ENCODE data around the gene ATG16L2. TPM values are rescaled to one million over a fixed set of nuclear protein-coding genes. Genes with fewer than 3 reads are reported as not detected.

Gene ATG16L2
- total and polyA plus RNA-seq, 8 donors: 41.5 to 87.3 (median 50.3) TPM

- Histone ChIP-seq H3K27me3 (no peaks in the 10 kb centered on the region), H3K27ac (no peak overlapping the region), H3K36me3 (peaks cover 0 to 6% of the 10 kb centered on the region in 2 donors), H3K4me3 (no peak overlapping the region), H3K4me1 (peaks cover 0 to 15% of the 10 kb centered on the region in 2 donors), H3K9me3 (no peaks in the 10 kb centered on the region)
- intact Hi-C loops (cut with DNase I): no loop called here
- DNase-seq (no peak), ATAC-seq (no peak)
- TF ChIP-seq CTCF (IDR thresholded peaks at IDR 0.05): no peak
Measured at GRCh38 chr11:72859126-72859525, 44.9 kb downstream of the ATG16L2 start.

- intact Hi-C loops (cut with DNase I): no loop called here
- ATAC-seq: no peak
- H3K27me3 ChIP-seq: no peaks in the 10 kb centered on the region
- peaks cover 0 to 21% of the 10 kb centered on the region in 2 donors for H3K4me1 ChIP-seq
- peaks cover 0 to 6% of the 10 kb centered on the region in 2 donors for H3K36me3 ChIP-seq
- no peak for TF ChIP-seq CTCF (IDR thresholded peaks at IDR 0.05)
- no peak overlapping the region for H3K4me3 ChIP-seq
- DNase-seq: no peak
- H3K9me3 ChIP-seq: no peaks in the 10 kb centered on the region
- H3K27ac ChIP-seq: no peak overlapping the region
Measured at GRCh38 chr11:72860010-72860409, 45.8 kb downstream of the ATG16L2 start.

- Histone ChIP-seq H3K36me3 (peaks cover 0 to 6% of the 10 kb centered on the region in 2 donors), H3K4me3 (no peak overlapping the region), H3K4me1 (peaks cover 0 to 24% of the 10 kb centered on the region in 2 donors), H3K27ac (no peak overlapping the region), H3K27me3 (no peaks in the 10 kb centered on the region), H3K9me3 (no peaks in the 10 kb centered on the region)
- no peak for DNase-seq
- no peak for TF ChIP-seq CTCF (IDR thresholded peaks at IDR 0.05)
- no peak for ATAC-seq
- intact Hi-C loops (cut with DNase I): no loop called here
Measured at GRCh38 chr11:72860592-72860991, 46.4 kb downstream of the ATG16L2 start.

GRCh38 chr11:72863091-72863490 is 48.9 kb downstream of the ATG16L2 start:
- ATAC-seq: no peak
- intact Hi-C loops (cut with DNase I): no loop called here
- DNase-seq: no peak
- Histone ChIP-seq H3K9me3 (no peaks in the 10 kb centered on the region), H3K27ac (no peak overlapping the region), H3K36me3 (peaks cover 0 to 11% of the 10 kb centered on the region in 2 donors), H3K27me3 (no peaks in the 10 kb centered on the region), H3K4me3 (no peak overlapping the region), H3K4me1 (peaks cover 0 to 15% of the 10 kb centered on the region in 2 donors)
- TF ChIP-seq CTCF (IDR thresholded peaks at IDR 0.05): no peak

GRCh38 chr11:72863916-72864315 is 49.7 kb downstream of the ATG16L2 start:
- TF ChIP-seq CTCF (IDR thresholded peaks at IDR 0.05): no peak
- ATAC-seq (no peak), DNase-seq (no peak)
- H3K9me3 ChIP-seq: no peaks in the 10 kb centered on the region
- H3K27ac ChIP-seq: no peak overlapping the region
- no peaks in the 10 kb centered on the region for H3K27me3 ChIP-seq
- peaks cover 0 to 15% of the 10 kb centered on the region in 2 donors for H3K4me1 ChIP-seq
- no peak overlapping the region for H3K4me3 ChIP-seq
- peaks cover 0 to 11% of the 10 kb centered on the region in 2 donors for H3K36me3 ChIP-seq
- intact Hi-C loops (cut with DNase I): no loop called here

Measured in left lung (tissue), 10 donors.